Measurements from ENCODE around the gene URGCP. TPM values are rescaled to one million over a fixed set of nuclear protein-coding genes. Genes with fewer than 3 reads are reported as not detected.

URGCP gene
- total RNA-seq, 2 donors from 2014 or later: 15.6 to 22.1 TPM

GRCh38 chr7:43884209-43884608, 22.2 kb downstream of the URGCP start:
- Histone ChIP-seq H3K27ac (no peak overlapping the region), H3K4me3 (no peak overlapping the region), H3K4me1 (no peaks in the 10 kb centered on the region), H3K9me3 (no peaks in the 10 kb centered on the region), H3K36me3 (replicated peaks in 1 of 2; ENCODE audit: insufficient read depth in 1 of 2, low read depth in 2 of 2) (peaks cover 0 to 5% of the 10 kb centered on the region in 2 donors), H3K27me3 (no peaks in the 10 kb centered on the region)
- intact Hi-C loops (cut with DNase I): no loop called here
- TF ChIP-seq CTCF (IDR thresholded peaks at IDR 0.05) (no peak), POLR2A (IDR thresholded peaks at IDR 0.05) (no peak)
- no peak for ATAC-seq
- WGBS, 2 donors: 90 to 94% methylated on average over 4 of the region's 4 CpGs
- no peak for DNase-seq

GRCh38 chr7:43880596-43880995, 25.8 kb downstream of the URGCP start:
- no peak for TF ChIP-seq POLR2A (IDR thresholded peaks at IDR 0.05)
- no peak for TF ChIP-seq CTCF (IDR thresholded peaks at IDR 0.05)
- DNase-seq: no peak
- Histone ChIP-seq H3K4me3 (no peak overlapping the region), H3K4me1 (no peaks in the 10 kb centered on the region), H3K36me3 (replicated peaks in 1 of 2; ENCODE audit: insufficient read depth in 1 of 2, low read depth in 2 of 2) (peaks cover 7 to 17% of the 10 kb centered on the region in 2 donors), H3K27me3 (no peaks in the 10 kb centered on the region), H3K27ac (no peak overlapping the region), H3K9me3 (no peaks in the 10 kb centered on the region)
- WGBS, 2 donors: 74 to 77% methylated on average over 5 of the region's 5 CpGs
- intact Hi-C loops (cut with DNase I): no loop called here
- no peak for ATAC-seq

GRCh38 chr7:43879477-43879876, 26.9 kb downstream of the URGCP start:
- TF ChIP-seq CTCF (IDR thresholded peaks at IDR 0.05) (no peak), POLR2A (IDR thresholded peaks at IDR 0.05) (no peak)
- WGBS, 2 donors: 81 to 84% methylated on average over 2 of the region's 2 CpGs
- intact Hi-C loops (cut with DNase I): no loop called here

GRCh38 chr7:43878867-43879266, 27.5 kb downstream of the URGCP start:
- no peak for ATAC-seq
- peaks cover 7 to 16% of the 10 kb centered on the region in 2 donors for H3K36me3 ChIP-seq (replicated peaks in 1 of 2; ENCODE audit: insufficient read depth in 1 of 2, low read depth in 2 of 2)
- H3K9me3 ChIP-seq: no peaks in the 10 kb centered on the region
- 88 to 93% methylated on average over 5 of the region's 5 CpGs for WGBS, 2 donors
- no peaks in the 10 kb centered on the region for H3K27me3 ChIP-seq
- H3K27ac ChIP-seq: no peak overlapping the region
- no peak overlapping the region for H3K4me3 ChIP-seq
- intact Hi-C loops (cut with DNase I): no loop called here
- TF ChIP-seq CTCF (IDR thresholded peaks at IDR 0.05) (no peak), POLR2A (IDR thresholded peaks at IDR 0.05) (no peak)
- DNase-seq: no peak
- no peaks in the 10 kb centered on the region for H3K4me1 ChIP-seq

More at GRCh38 chr7:43879477-43879876, 26.9 kb downstream of the URGCP start:
- no peak overlapping the region for H3K4me3 ChIP-seq
- H3K27me3 ChIP-seq: no peaks in the 10 kb centered on the region
- peaks cover 7 to 17% of the 10 kb centered on the region in 2 donors for H3K36me3 ChIP-seq (replicated peaks in 1 of 2; ENCODE audit: insufficient read depth in 1 of 2, low read depth in 2 of 2)
- no peaks in the 10 kb centered on the region for H3K4me1 ChIP-seq
- H3K9me3 ChIP-seq: no peaks in the 10 kb centered on the region
- no peak overlapping the region for H3K27ac ChIP-seq
- DNase-seq (no peak), ATAC-seq (no peak)
